Peyer's patch (tissue), 4 donors: Measurements from ENCODE around the gene CEP164. TPM values are rescaled to one million over a fixed set of nuclear protein-coding genes. Genes with fewer than 3 reads are reported as not detected.

ENCODE experiments used
- DNase-seq, 3 donors: peaks; one replicate each; pipeline ENCODE4 v3.0.0-alpha.2; 2017 to 2019
- H3K27ac ChIP-seq, 4 donors: fragments of 200-600 bp; sonication (generic); one replicate each; pipeline ENCODE4 v1.5.1; 2016 to 2019
- H3K27me3 ChIP-seq, 2 donors: fragments of 200-600 bp; sonication (generic); one replicate each; pipeline ENCODE4 v1.5.1; 2019
- H3K36me3 ChIP-seq, 3 donors: fragments of 200-600 bp; sonication (generic); one replicate each; pipeline ENCODE4 v1.5.1; 2016 to 2019
- H3K4me1 ChIP-seq, 4 donors: fragments of 200-600 bp; sonication (generic); one replicate each; pipeline ENCODE4 v1.5.1; 2016 to 2019
- H3K4me3 ChIP-seq, 4 donors: fragments of 200-600 bp; sonication (generic); 1 replicate in 3 of 4; 2 replicates in 1 of 4; pipeline ENCODE4 v1.5.1; 2016 to 2019; ENCODE audit warnings: mild to moderate bottlenecking in 1 of 4
- H3K9me3 ChIP-seq, 4 donors: fragments of 200-600 bp; sonication (generic); one replicate each; pipeline ENCODE4 v1.5.1; 2016 to 2019; ENCODE audit warnings: mild to moderate bottlenecking in 1 of 4
- CTCF ChIP-seq, 6 experiments: fragments of 450-650 bp in 4 of 6; fragments of 200-600 bp in 2 of 6; sonication (generic) in 1 of 6; IDR thresholded peaks; one replicate each; pipeline ENCODE4 v1.5.1; 2017 to 2019; ENCODE audit warnings: antibody characterized with exemption in 6 of 6, mild to moderate bottlenecking in 3 of 6, moderate library complexity in 1 of 6
- POLR2A ChIP-seq, 2 donors: fragments of 450-650 bp; IDR thresholded peaks; one replicate each; pipeline ENCODE4 v1.5.1; 2017; ENCODE audit warnings: antibody characterized with exemption in 2 of 2, mild to moderate bottlenecking in 2 of 2, moderate library complexity in 2 of 2
- total RNA-seq, 4 donors: library from RNA; depleted of rRNA; stranded (reverse); fragments of >200 nt; gene quantifications; one replicate each; pipeline ENCODE4 v1.1.0, GENCODE V29; 2016

CEP164 gene
- 10 to 100 TPM; 12.3 to 45.4 (median 27.2) TPM for total RNA-seq

GRCh38 chr11:117327567-117328374 lies at the start of gene CEP164:
Gene CEP164 (plus strand): TSS chr11:117327854. CDS start chr11:117338587, 10,733 bp downstream.
- TF ChIP-seq POLR2A (IDR thresholded peaks at IDR 0.05) (peak in 1 of 2 donors; percentile 33), CTCF (IDR thresholded peaks at IDR 0.05) (no peak)
- no peaks in the 10 kb centered on the region for H3K27me3 ChIP-seq
- peak within 1 kb of the TSS; percentile 82 to 95 (median 88) for H3K27ac ChIP-seq
- DNase-seq, result peak; percentile 92 to 98 (median 97)
- H3K36me3 ChIP-seq, result no peaks in the 10 kb centered on the region
- no peaks in the 10 kb centered on the region for H3K9me3 ChIP-seq
- peak within 1 kb of the TSS; percentile 74 to 91 (median 80) for H3K4me3 ChIP-seq
- peaks cover 0 to 12% (median 0%) of the 10 kb centered on the region in 4 donors for H3K4me1 ChIP-seq

GRCh38 chr11:117278347-117278746 lies 49.3 kb upstream of the CEP164 start:
- H3K36me3 ChIP-seq, result peaks cover 0 to 33% (median 0%) of the 10 kb centered on the region in 3 donors
- TF ChIP-seq POLR2A (IDR thresholded peaks at IDR 0.05) (no peak), CTCF (IDR thresholded peaks at IDR 0.05) (no peak)
- H3K4me1 ChIP-seq, result no peaks in the 10 kb centered on the region
- no peak overlapping the region for H3K4me3 ChIP-seq
- H3K27me3 ChIP-seq, result no peaks in the 10 kb centered on the region
- DNase-seq, result no peak
- H3K9me3 ChIP-seq, result no peaks in the 10 kb centered on the region
- H3K27ac ChIP-seq, result no peak overlapping the region

GRCh38 chr11:117279711-117280376 lies 47.8 kb upstream of the CEP164 start:
- TF ChIP-seq POLR2A (IDR thresholded peaks at IDR 0.05) (no peak), CTCF (IDR thresholded peaks at IDR 0.05) (no peak)
- no peak for DNase-seq
- peak overlapping the region in 1 of 4 donors; percentile 24 for H3K27ac ChIP-seq
- no peaks in the 10 kb centered on the region for H3K4me1 ChIP-seq
- H3K27me3 ChIP-seq, result no peaks in the 10 kb centered on the region
- H3K36me3 ChIP-seq, result peaks cover 0 to 48% (median 0%) of the 10 kb centered on the region in 3 donors
- H3K9me3 ChIP-seq, result no peaks in the 10 kb centered on the region
- H3K4me3 ChIP-seq, result no peak overlapping the region

GRCh38 chr11:117281159-117281558 lies 46.5 kb upstream of the CEP164 start:
- H3K27me3 ChIP-seq, result no peaks in the 10 kb centered on the region
- DNase-seq, result no peak
- H3K27ac ChIP-seq, result no peak overlapping the region
- H3K9me3 ChIP-seq, result no peaks in the 10 kb centered on the region
- no peak overlapping the region for H3K4me3 ChIP-seq
- H3K36me3 ChIP-seq, result peaks cover 0 to 53% (median 0%) of the 10 kb centered on the region in 3 donors
- H3K4me1 ChIP-seq, result no peaks in the 10 kb centered on the region
- TF ChIP-seq CTCF (IDR thresholded peaks at IDR 0.05) (no peak), POLR2A (IDR thresholded peaks at IDR 0.05) (no peak)

- Histone ChIP-seq H3K36me3 (peaks cover 0 to 53% (median 0%) of the 10 kb centered on the region in 3 donors), H3K27ac (no peak overlapping the region), H3K4me3 (no peak overlapping the region), H3K4me1 (no peaks in the 10 kb centered on the region), H3K9me3 (no peaks in the 10 kb centered on the region), H3K27me3 (no peaks in the 10 kb centered on the region)
- DNase-seq, result no peak
- TF ChIP-seq CTCF (IDR thresholded peaks at IDR 0.05) (no peak), POLR2A (IDR thresholded peaks at IDR 0.05) (no peak)
These were observed 45.8 kb upstream of the CEP164 start for GRCh38 chr11:117281869-117282268.
